ENCODE results near the gene LARP1.

DNA sequence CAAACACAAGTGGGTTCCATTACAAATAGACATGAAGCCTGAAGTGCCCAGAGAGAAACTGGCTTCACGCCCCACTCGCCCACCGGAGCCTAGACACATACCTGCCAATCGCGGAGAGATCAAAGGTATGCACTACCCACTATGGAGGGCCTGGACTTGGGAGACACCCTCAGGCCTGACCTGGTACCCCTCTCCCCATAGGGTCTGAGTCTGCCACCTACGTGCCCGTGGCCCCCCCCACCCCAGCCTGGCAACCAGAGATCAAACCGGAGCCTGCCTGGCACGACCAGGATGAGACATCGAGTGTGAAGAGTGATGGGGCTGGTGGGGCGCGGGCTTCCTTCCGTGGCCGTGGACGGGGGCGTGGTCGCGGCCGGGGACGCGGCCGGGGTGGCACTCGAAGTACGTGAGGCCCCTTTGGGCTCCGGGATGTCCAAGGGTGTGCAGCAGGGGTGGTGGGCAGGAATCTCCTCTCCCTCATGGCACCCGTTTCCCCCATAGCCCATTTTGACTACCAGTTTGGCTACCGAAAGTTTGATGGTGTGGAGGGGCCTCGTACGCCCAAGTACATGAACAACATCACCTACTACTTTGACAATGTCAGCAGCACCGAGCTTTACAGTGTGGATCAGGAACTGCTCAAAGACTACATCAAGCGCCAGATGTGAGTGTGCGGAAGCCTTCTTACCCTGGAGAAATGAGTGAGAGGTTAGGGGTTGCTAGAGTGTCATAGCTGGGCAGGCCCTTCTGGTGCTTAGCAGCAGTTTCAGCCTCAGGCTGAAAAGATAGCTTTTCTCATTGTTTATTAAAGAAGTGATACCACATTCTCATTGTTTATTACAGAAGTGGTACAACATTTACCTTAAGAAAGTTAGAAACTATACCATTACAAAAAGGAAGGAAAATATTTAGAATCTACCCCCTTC lies 38.7 kb downstream of the LARP1 start:
- no peak for TF ChIP-seq POLR2A (IDR thresholded peaks at IDR 0.05; ENCODE audit: low read depth, low read length)
- no peak for TF ChIP-seq TAF1 (IDR thresholded peaks at IDR 0.05; ENCODE audit: low read depth, low read length)
- no peak for TF ChIP-seq POLR2AphosphoS5 (IDR thresholded peaks at IDR 0.05; ENCODE audit: low read depth, low read length)
- no peak for TF ChIP-seq SPI1 (IDR thresholded peaks at IDR 0.05; ENCODE audit: low read depth, low read length)
- TF ChIP-seq POU2F2 (IDR thresholded peaks at IDR 0.05; ENCODE audit: low read depth, low read length), result no peak
